DOHH2 (cell line): ENCODE data around the gene EFNA5.

ENCODE experiments used
- EZH2phosphoT487 ChIP-seq: fragments of 200-600 bp; sonication (generic); IDR thresholded peaks from 2 replicates; pipeline ENCODE4 v1.6.1; 2017; ENCODE audit warnings: borderline replicate concordance, mild to moderate bottlenecking, antibody characterized with exemption, low read length, moderate library complexity, mixed read lengths
- TF ChIP-seq, protein P1 (sequence below): fragments of 200-600 bp; sonication (generic); IDR thresholded peaks from one replicate; pipeline ENCODE4 v1.5.1; 2014; ENCODE audit warnings: antibody characterized with exemption, mild to moderate bottlenecking, low read depth, low read length; ENCODE audit not compliant: poor library complexity, severe bottlenecking

GRCh38 chr5:107450531-107450930 lies 220.2 kb downstream of the EFNA5 start:
- TF ChIP-seq, protein P1, sequence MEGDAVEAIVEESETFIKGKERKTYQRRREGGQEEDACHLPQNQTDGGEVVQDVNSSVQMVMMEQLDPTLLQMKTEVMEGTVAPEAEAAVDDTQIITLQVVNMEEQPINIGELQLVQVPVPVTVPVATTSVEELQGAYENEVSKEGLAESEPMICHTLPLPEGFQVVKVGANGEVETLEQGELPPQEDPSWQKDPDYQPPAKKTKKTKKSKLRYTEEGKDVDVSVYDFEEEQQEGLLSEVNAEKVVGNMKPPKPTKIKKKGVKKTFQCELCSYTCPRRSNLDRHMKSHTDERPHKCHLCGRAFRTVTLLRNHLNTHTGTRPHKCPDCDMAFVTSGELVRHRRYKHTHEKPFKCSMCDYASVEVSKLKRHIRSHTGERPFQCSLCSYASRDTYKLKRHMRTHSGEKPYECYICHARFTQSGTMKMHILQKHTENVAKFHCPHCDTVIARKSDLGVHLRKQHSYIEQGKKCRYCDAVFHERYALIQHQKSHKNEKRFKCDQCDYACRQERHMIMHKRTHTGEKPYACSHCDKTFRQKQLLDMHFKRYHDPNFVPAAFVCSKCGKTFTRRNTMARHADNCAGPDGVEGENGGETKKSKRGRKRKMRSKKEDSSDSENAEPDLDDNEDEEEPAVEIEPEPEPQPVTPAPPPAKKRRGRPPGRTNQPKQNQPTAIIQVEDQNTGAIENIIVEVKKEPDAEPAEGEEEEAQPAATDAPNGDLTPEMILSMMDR: no peak
- TF ChIP-seq EZH2phosphoT487: no peak
